ES-I3 (cell line): Measurements from ENCODE around the gene MLANA.

Experiments
- H3K36me3 ChIP-seq: 2 replicates; pipeline ENCODE4 v1.6.1; 2013; ENCODE audit warnings: mild to moderate bottlenecking, low read length, control low read depth, moderate library complexity; ENCODE audit not compliant: insufficient read depth
- H3K4me1 ChIP-seq: 2 replicates; pipeline ENCODE4 v1.6.1; 2013; ENCODE audit warnings: mild to moderate bottlenecking, control low read depth, low read length; ENCODE audit not compliant: insufficient read depth
- H3K9ac ChIP-seq: 2 replicates; pipeline ENCODE4 v1.6.1; 2013; ENCODE audit warnings: low read depth, mild to moderate bottlenecking, low read length, moderate library complexity
- H3K9me3 ChIP-seq: 2 replicates; pipeline ENCODE4 v1.6.1; 2013; ENCODE audit warnings: mild to moderate bottlenecking, low read length, moderate library complexity; ENCODE audit not compliant: control insufficient read depth, insufficient read depth

Gene MLANA

DNA sequence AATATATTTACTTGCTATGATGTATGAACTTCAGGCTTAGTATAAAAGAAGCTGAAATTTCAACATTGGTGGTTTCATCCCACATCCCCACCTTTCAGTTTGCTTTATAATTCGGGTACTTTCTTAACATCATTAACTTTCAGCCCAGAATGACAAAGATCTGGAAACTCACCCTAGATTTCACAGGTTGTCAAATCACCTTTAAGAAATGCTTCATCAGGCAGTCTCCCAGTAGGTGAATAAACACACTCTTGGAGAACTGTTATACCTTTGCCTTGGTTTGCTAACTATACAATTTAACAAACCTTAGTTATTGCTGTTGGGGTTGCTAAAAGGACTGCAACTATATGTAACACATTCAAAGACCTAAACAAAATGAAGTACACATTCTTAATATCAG is 54.4 kb downstream of the MLANA start:
- H3K4me1 ChIP-seq: peaks cover 6% of the 10 kb centered on the region; the same call in 1 of the 2 replicates
- H3K9ac ChIP-seq: no peak overlapping the region
- H3K9me3 ChIP-seq: no peaks in the 10 kb centered on the region
- H3K36me3 ChIP-seq: no peaks in the 10 kb centered on the region

DNA sequence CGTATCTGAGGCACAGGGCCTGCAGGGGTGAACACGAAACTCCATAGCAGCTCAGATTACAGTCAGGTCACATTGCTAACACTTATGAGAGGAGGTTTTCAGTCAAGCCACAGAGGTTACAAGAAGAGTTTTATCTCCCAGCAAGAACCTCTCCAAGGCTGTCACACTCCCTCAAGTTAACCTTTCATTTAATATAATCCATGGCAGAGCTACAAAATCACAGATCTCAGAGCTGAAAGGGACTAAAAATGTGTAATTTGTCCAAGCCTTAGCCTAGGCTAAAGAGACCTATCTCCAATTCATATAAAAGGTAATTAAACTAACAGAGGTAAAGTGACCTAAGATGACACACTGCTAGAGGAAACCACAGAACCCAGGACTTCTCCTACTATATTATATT is 57.2 kb downstream of the MLANA start:
- H3K9ac ChIP-seq: no peak overlapping the region

GRCh38 chr9:5949103-5949699 is 58.5 kb downstream of the MLANA start:
- Histone ChIP-seq H3K4me1 (peaks cover 6% of the 10 kb centered on the region; the same call in 1 of the 2 replicates), H3K36me3 (no peaks in the 10 kb centered on the region), H3K9me3 (no peaks in the 10 kb centered on the region), H3K9ac (no peak overlapping the region)

More for the DNA sequence above, 57.2 kb downstream of the MLANA start:
- Histone ChIP-seq H3K9me3 (no peaks in the 10 kb centered on the region), H3K4me1 (peaks cover 6% of the 10 kb centered on the region; the same call in 1 of the 2 replicates), H3K36me3 (no peaks in the 10 kb centered on the region)

DNA sequence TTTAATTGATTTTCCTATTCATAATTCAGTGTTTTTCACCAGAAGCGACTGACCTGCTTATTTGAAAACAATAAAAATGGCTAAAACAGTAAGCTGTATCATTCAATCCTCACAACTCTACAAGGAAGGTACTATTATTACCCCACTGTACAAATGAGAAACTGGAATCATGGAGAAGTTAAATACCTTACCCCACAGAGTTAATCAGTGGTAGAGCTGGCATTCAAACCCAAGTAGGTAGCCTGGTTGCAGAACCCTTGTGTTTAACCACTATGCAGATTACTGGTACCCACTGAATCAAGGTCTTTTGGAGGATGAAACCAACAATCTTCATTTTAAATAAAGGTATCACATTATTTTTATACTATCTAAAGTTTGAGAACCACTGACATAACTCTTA is 59.6 kb downstream of the MLANA start:
- Histone ChIP-seq H3K9me3 (no peaks in the 10 kb centered on the region), H3K4me1 (peaks cover 6% of the 10 kb centered on the region; the same call in 1 of the 2 replicates), H3K36me3 (no peaks in the 10 kb centered on the region), H3K9ac (no peak overlapping the region)

DNA sequence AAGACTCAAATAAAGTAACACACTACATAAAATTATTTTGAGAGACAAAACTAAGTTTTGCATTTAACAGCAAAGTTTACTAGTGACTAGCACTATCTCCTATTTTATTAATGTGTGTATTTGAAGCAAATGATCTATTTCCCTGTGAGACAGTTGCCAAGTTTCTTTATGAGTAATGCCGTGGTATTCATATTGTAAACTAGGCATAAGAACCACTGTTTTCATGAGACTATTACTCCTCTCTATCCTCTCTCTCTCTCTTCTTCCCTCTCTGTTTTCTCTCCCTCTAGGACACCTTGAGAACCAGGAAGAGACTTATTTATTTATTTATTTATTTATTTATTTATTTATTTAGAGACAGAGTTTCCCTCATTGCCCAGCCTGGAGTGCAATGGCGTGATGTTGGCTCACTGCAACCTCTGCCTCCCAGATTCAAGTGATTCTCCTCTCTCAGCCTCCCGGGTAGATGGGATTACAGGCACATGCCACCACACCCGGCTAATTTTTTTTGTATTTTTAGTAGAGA is 61.1 kb downstream of the MLANA start:
- H3K4me1 ChIP-seq: peaks cover 6% of the 10 kb centered on the region; the same call in 1 of the 2 replicates
- no peak overlapping the region for H3K9ac ChIP-seq
- no peaks in the 10 kb centered on the region for H3K9me3 ChIP-seq
- H3K36me3 ChIP-seq: no peaks in the 10 kb centered on the region

DNA sequence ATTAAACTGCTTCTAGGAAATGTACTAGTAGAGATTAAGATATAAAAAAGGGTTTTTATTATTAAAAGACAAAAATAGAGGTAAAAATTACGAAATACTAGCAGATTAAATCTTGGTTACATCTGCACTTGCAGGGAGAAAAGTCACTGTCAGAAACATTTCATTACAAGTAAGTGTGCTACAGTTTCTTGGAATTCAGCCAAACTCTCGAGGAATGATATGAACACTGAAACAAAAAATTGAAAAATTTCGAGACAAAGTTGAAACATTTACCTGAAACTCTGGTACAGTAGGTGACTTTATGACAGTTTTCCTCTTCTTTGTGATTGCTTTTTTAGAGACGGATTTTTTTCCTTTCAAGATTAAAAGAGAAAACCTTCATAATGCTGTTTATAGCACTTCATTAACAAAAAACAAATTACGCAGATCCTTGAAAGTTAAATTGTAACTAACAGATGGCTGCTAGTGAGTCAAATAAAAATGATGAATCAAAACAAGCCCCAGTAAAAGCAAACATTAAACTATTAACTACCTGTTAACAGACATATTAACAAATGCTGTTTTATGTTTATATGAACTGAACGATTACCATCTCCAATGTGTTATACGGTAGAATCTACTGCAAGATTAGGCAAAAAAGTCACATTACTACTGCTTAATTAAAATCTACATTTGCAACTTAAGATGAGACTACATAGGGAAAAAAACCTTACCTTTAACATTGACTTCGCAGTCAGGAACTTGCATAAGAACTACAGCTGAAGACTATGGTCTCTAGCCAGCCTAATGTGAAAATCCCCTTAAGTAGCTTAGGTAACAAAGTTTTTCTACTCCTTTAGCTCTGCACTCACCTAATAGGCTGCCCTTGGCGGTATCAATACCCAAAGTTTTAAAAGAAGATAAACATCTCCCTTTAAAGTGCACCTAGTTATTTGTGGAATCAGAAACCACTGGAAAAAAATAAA is 63.3 kb downstream of the MLANA start:
- Histone ChIP-seq H3K36me3 (no peaks in the 10 kb centered on the region), H3K9ac (no peak overlapping the region), H3K4me1 (no peaks in the 10 kb centered on the region), H3K9me3 (no peaks in the 10 kb centered on the region)

- Histone ChIP-seq H3K9ac (no peak overlapping the region), H3K36me3 (no peaks in the 10 kb centered on the region), H3K4me1 (no peaks in the 10 kb centered on the region), H3K9me3 (no peaks in the 10 kb centered on the region)
Observed at GRCh38 chr9:5957166-5957565, 66.5 kb downstream of the MLANA start.

- Histone ChIP-seq H3K36me3 (no peaks in the 10 kb centered on the region), H3K9me3 (no peaks in the 10 kb centered on the region), H3K9ac (no peak overlapping the region)
Observed at GRCh38 chr9:5958273-5958672, 67.6 kb downstream of the MLANA start.

More at GRCh38 chr9:5958273-5958672, 67.6 kb downstream of the MLANA start:
- no peaks in the 10 kb centered on the region for H3K4me1 ChIP-seq
